Stimulated activated CD8-positive, alpha-beta memory T cell treated with anti-CD3 and anti-CD28 coated beads, Interleukin-2, amount 100 ng/mL, for 48 hours (primary cell): Measurements from ENCODE around the gene TMEM248.
"Not testable (repeated sequence)": the region's sequence is repeated elsewhere in the genome, so short reads cannot be mapped to it uniquely, and the experiment has no call there.

Experiments
- DNase-seq, 2 donors: peaks; one replicate each; pipeline ENCODE4 v3.0.0-alpha.2; 2020; ENCODE audit warnings: low read depth in 2 of 2

The TMEM248 gene

GRCh38 chr7:66950311-66950710 lies 29.3 kb downstream of the TMEM248 start:
- no peak for DNase-seq

GRCh38 chr7:66950763-66951162 lies 29.7 kb downstream of the TMEM248 start:
- no peak for DNase-seq

GRCh38 chr7:66952343-66953043 lies 31.5 kb downstream of the TMEM248 start:
- DNase-seq, result no peak

GRCh38 chr7:66953044-66953427 lies 32.0 kb downstream of the TMEM248 start:
- DNase-seq, result no peak

DNA sequence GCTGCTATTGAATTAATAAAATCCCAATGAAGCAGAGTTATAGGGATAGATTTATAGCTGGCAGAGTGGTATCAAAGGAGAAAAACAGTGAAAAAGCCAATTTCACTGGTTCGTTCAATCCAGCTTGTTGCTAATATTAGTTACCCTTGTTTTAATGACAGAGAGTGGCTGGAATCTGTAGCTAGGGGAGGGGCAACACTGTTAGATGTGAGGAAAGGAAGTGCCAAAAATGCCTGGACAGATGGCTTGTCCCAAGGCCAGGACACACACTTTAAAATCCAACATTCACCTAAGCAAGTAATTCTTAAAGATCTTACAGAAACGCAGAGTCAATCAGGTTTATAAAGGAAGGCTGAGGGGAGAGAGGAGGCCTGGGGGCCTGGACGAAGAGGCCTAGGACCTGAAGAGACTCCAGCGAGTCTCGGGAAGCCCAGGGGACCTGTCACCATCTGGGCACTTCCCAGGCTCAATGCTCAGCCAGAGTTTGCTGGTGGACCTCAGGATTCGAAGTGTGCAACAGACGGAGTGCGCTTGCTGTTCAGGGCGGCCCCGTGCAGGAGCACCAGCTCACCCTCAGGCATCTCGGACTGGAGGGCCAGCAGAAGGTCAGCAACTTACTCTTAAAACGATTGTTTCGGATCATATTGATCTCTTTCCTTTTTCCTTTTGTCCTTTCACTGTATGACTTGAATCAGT lies 36.7 kb downstream of the TMEM248 start:
- DNase-seq, result no peak

GRCh38 chr7:66958538-66959350 lies 37.7 kb downstream of the TMEM248 start:
- DNase-seq, result no peak

DNA sequence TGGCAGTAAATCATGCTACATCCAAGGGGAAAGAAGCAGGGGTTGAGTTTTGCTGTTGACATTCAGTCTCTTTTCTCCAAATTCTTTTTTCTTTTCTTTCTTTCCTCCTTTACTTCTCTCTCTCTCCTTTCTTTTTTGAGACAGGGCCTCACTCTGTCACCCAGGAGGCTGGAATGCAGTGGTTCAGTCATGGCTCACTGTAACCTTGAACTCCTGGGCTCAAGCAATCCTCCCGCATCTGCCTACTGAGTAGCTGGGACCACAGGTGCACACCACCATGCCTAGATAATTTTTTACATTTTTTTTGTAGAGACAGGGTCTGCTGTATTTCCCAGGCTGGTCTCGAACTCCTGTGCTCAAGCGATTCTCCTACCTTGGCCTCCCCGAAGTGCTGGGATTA lies 39.2 kb downstream of the TMEM248 start:
- DNase-seq, result no peak

DNA sequence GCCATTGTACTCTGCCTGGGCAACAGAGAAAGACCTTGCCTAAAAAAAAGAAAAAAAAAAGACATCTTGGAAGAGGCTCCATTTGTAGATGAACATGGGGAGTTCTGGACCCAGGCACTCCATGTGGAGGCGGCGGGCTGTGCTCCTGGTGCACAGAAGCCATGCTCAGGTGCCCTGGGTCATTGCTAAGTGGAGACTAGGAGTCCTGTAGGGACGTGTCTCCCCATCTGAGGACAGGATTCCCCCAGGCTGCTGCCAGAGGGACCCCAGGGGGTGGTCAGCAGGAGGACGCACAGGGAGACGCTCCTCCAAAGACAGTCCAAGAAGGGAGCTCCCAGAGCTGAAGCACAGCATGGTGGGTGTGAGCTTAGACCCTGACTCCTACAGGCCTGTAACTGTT lies 40.1 kb downstream of the TMEM248 start:
- no peak for DNase-seq

- no peak for DNase-seq
Observed at GRCh38 chr7:66964411-66964810, 43.4 kb downstream of the TMEM248 start.

GRCh38 chr7:66967029-66967428 lies 46.0 kb downstream of the TMEM248 start:
- no peak for DNase-seq

- DNase-seq, result not testable (repeated sequence)
Observed at GRCh38 chr7:66969001-66969400, 48.0 kb downstream of the TMEM248 start.

DNA sequence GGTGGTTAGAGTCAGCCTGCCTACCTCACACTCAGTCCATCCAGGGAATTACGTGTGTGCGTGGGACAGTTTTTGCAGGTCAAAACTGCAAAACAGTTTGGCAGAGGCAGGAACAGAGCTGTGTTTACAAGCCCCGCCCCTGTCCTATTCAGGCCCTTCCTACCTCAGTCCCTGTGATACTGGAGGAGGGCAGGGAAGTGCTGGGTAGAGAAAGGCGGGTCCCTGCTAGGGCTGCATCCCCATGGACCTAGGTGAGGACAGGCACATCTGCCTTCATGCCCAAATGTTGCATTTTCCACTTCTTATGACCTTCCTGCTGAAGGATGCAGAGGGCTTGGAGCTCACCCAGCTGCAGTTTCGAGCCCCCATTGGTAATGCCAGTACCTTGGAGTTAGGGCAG lies 49.3 kb downstream of the TMEM248 start:
- DNase-seq, result no peak

DNA sequence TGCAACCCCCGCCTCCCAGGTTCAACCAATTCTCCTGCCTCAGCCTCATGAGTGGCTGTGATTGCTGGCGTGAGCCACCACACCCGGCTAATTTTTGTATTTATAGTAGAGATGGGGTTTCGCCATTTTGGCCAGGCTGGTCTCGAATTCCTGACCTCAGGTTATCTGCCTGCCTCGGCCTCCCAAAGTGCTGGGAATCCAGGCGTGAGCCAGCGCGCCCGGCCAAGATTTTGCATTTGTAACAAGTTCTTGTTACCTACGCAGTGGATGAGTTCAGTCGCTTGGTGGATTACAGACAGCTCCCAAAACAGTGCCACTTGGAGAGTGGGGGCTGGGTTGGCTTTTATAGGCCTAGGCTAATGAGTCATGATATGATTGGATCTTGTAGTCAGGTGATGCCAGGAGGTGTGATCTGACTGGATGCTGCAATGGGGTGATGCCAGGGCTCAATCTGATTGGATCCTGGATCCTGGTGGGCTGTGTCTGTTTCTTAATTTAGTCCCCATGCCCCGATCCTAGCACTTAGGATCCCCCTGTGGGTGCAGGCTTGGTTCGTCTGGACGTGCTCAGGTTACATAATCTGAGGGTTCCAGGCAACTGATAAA lies 54.1 kb downstream of the TMEM248 start:
- DNase-seq, result no peak

GRCh38 chr7:66978312-66978711 lies 57.3 kb downstream of the TMEM248 start:
- DNase-seq, result not testable (repeated sequence)

- DNase-seq, result not testable (repeated sequence)
Observed at GRCh38 chr7:66979013-66979412, 58.0 kb downstream of the TMEM248 start.

- not testable (repeated sequence) for DNase-seq
Observed at GRCh38 chr7:66980336-66980735, 59.3 kb downstream of the TMEM248 start.

DNA sequence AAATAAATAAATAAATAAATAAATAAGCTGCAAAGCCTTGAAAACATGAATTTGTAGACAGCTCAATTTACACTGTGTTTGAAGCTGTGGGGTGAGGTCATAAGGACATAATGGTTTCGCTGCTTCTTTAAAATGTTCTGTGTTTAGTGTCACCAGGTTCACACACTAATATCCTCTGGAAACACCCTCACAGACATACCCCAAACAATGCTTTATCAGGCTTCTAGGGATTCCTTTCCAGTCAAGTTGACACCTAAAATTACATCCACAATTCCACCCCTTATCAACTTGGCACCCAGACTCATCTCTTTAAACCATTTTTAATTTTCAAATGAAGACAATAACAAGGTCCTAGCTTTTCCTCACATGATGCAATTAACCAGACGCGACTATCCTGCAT lies 68.5 kb downstream of the TMEM248 start:
- not testable (repeated sequence) for DNase-seq

- not testable (repeated sequence) for DNase-seq
Observed at GRCh38 chr7:66994051-66994450, 73.0 kb downstream of the TMEM248 start.

DNA sequence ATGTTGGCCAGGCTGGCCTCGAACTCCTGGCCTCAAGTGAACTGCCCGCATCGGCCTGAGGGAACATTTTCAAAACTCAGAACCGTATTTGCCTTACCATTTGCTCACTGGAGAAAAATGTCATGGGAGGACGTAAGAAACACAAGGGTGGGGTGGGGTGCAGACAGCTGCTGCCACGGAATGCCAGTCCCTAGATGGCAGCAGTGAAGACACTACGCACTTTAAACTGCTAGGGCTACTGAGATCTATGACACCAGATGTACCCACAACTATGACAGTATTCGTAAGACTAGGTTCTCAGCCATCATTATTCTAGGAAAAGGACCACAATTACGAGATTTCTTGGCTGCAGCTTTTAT lies 73.6 kb downstream of the TMEM248 start:
- peak; percentile 10 to 29 for DNase-seq

DNA sequence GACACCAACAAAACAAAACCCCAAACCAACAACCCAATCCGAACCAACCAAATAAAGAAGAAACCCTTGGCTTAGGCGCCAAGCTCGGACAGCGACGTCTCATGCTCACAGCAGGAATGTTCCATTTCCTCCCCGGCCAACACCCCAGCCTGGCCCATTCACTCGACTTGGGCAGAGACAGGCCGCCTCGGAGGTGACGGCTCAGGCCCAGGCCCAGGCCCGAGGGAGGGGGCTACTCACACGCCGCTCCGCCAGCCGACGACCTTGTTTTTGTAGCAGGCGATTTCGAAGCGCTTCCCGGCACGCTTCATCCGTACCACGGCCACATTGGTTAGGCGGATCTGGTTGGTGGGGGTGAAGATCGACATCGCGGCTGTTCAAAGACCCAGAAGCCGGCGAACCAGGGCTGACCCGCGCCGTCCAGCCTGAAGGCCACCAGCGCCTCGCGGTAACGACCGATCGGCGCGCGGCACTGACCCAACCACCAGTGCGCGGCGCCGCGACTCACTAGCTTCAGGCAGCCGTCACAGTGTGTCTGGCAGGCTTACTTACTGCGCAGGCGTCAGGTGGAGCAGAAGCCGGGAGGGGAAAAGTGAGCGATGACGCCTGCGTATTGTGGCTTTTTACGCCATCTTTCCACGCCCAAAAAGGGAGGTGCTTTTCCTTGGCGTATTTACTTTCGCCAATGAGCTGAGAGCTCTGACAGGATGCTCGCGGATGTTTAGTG lies 74.2 kb downstream of the TMEM248 start, which contains the start of gene SBDS:
Gene SBDS, minus strand, starts transcription at position 537 of the 727 bp plus-strand sequence. Its CDS starts 169 bp downstream, at position 368.
- DNase-seq, result peak; percentile 80 to 83

- peak; percentile 91 to 97 for DNase-seq
Observed at GRCh38 chr7:66996444-66997191, 75.6 kb downstream of the TMEM248 start, which contains the start of gene TYW1. Gene TYW1, plus strand, starts transcription at chr7:66996833. Its CDS starts 146 bp downstream, at chr7:66996979.
